Embryonic facial prominence (tissue), 1 donor: Measurements from ENCODE around the gene ZNF236.
"Not testable (repeated sequence)": the region's sequence is repeated elsewhere in the genome, so short reads cannot be mapped to it uniquely, and the experiment has no call there.

Experiments used
- DNase-seq: peaks from one replicate; pipeline ENCODE4 v3.0.0-alpha.2; 2016; ENCODE audit errors: extremely low spot score

The ZNF236 gene

DNA sequence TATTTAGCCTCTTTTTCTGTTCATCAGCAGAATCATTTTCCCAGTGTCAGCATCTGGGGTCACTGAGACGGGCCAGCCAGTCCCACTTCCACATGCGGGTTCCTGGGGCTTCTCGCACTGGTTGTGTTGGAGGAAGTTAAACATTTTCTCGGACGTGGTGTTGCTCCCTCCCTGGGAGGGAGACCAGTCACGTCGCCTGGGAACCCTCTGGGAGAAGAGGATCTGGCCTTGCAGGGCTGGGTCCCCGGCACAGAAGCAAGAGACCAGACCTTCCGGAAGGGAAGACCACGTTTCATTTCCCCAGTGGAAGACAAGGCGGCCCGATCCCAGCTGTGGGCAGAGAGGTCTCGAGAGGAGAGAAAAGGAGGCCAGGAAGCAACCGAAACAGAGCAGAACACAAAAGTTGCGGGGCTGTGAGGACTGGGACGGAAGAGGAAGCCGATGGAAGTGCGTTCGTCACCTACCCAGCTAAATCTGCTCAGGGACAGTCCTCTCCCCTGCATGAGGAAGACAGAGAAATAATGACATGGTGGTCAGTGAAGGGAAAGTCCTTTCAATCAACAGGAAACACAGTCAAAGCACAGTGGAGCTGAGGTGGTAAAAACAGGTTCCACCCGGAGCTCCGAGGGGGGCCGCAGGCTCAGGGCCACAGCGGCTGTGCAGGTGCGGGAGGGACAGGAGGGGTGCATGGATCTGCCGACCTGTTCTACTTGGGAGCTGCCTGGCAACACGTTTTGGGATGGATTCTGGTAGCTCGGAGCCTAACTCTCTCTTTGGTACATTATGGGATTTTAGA, 165.9 kb downstream of the ZNF236 start:
- DNase-seq: no peak

DNA sequence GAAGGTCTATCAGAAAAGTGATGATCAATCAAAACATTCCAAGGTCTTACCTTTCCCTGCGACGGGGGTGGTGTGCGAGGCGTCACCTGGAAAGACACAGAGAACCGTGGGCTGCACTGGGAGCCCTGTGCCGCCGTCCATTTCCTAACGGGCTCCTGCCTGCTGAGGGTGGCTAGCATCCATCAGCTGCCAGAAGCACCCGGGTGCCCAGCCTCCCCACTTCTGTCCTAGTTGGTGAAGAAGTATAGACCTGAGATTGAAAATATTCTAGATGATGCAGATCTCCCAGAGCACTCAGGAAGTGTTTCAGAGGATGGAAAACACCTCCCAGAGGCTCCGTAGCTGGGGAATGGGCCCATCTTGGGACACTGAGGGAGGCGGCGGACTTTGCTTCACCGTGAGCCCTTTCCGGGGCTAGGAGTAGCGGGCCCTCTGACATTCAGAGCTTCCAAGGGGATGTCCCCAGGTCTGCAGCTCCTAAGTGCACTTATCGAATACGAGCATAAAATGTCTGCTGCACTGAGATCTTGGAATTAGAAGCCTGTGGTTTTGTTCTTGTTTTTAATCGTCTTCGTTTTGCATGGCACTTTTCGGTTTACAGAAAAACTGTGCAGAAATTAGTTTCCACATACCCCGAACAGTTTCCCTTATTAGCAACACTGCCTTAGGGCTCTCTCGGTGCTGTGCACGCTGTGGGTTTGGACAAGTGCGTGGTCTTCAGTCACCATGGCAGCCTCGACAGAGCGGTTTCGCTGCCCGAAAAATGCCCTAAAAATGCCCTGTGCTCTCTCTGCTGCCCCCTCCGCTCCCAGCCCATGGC, 166.7 kb downstream of the ZNF236 start:
- DNase-seq: no peak

DNA sequence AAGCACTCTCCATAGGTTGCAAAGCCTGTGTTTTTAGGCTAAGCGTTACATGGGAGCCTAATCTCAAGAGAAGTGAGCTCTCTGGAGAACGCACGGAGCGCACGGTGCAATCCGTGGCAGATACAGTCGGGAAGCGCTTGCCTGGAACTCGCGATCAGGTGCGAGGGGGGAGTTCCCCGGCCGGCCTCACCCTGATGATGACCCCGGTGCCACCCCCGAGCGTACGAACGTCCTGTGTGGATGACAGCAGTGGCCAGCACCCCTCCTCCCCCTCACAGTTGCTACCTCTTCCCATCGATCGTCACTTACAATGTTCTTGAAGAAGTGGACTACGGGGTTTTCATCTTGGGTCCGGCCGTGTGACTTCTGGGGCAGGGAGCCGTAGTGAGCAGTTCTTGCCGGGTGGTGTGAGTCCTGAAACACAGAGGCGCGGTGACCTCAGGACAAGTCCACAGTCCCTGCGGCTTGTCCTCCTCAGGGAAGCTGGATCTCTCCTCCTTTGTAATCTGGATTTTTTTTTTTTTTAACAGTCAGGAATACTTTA, 167.4 kb downstream of the ZNF236 start:
- DNase-seq: no peak

DNA sequence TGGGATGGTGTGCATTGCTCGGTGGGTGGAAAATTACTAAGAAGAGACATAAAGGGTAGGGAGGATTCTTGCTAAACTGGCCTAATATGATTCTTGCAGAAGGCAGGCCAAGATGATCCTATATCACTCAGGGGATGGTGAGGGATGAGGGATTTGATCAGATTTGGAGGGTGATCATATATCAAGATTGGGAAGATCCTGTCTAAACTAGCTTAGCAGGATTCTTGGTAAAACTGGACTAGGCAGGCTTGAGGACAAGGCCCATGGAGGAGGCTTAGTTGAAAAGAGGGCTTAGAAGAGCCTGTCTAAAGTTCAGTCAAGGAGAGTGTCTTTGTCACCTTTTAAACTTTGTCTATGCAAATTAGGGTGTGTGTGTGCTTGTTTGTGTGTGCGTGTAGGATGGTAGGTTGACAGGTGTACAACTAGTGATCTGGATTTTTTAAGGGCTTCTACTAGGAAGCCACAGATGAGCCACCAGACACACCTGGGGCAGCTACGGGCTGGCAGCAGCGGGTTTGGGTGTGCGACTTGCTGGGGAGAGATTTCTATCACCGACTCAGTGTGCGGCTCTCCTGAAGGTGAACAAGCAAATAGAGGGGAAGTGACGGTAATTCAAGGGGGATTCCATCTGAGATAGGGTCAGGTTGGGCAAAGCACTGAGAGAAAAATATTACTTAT, 168.1 kb downstream of the ZNF236 start:
- not testable (repeated sequence) for DNase-seq

DNA sequence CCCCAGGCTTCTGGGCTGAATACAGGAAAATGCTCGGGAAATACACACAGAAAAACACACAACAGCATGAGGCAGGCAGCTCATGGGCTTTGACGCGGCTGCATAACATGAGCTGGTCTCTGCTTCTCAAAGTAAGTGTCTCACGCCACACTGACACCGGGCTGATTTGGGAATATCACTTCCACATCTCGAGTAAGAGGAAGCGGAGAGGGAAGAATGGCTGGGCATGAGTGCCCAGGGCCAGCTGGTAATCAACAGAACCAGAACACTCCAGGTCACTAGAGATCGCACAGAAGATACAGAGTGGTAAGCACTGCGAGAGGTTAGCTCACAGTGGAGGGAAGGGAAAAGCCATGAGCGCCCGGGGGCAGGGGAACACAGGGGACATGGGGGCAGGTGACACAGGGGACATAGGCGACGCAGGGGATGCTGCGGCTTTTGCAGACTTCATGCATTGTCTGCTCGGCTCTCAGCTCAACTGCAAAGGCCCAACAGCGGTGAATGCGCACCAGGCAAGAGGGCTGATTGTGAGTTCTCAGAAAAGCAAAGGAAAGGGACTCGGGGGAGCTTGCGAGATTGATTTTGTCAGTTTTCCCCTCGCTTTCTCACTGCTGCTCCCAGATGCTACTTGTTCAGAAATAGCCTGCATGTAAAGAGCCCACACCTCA, 168.8 kb downstream of the ZNF236 start:
- DNase-seq: no peak

DNA sequence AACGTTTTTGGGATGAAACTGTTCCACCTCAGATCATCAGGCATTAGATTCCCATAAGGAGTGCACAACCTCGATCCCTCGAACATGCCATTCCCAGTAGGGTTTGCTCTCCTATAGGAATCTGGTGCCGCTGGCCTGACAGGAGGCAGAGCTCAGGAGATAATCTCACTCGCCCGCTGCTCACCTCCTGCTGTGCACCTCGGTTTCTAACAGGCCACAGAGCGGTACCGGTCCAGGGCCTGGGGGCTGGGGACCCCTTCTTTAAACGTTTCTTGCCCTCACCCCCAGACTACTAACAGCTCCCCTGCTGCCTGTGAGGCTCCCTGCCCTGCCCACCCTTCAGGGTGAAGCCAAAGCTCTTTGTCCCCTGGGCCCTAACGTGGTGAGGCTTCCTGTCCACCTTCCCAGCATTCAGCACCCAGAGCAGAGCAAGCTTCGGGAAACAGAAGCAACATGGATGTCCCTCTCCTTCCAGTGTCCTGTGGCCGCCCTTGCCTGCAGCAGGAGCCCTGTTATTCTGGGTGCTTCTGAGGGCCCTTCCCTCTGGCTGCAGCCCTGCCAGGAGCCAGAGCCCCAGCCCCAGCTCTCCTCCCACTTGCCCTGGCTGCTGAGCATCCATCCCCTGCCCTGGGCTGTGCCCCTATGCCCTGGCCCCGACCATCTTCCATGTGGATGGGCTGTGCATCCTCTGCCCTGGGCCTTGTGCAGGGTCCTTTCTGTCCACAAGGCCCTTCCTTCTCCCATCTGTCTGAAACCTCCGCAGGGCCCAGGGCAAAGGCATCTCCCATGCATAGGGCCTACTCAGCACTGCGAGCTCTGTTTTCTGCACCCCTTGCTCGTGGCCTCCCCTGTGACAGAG, 170.1 kb downstream of the ZNF236 start:
- DNase-seq: no peak

DNA sequence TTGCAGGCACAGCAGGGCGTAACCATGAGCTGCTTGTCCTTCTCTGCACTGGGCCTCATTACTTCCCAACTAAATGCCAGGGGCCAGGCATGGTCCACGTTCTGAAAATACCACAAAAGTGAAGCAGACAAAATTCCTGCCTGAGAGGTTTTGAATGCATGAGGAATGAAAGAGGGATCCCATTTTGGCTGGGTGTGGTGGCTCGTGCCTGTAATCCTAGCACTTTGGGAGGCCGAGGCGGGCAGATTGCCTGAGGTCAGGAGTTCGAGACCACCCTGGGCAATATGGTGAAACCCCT, 170.7 kb downstream of the ZNF236 start:
- DNase-seq: no peak

DNA sequence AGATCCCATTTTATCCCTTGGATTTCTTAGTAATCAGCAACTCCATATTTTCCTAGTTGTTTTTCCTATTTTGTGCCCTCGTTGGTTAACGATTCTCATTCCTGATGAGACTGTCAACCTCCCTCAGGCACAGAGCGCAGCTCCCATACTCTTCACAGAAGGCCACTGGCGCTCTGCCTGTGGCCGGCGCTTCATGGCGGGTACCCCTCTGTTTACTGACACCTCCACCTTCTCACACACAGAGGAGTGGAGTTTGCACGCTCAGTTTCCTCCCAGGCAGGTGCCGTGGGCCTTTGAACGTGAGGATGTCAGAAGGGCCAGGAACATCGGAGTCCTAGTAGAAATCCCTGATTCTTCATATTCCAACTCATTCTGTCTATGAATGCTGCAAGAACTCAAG, 171.2 kb downstream of the ZNF236 start:
- DNase-seq: no peak

DNA sequence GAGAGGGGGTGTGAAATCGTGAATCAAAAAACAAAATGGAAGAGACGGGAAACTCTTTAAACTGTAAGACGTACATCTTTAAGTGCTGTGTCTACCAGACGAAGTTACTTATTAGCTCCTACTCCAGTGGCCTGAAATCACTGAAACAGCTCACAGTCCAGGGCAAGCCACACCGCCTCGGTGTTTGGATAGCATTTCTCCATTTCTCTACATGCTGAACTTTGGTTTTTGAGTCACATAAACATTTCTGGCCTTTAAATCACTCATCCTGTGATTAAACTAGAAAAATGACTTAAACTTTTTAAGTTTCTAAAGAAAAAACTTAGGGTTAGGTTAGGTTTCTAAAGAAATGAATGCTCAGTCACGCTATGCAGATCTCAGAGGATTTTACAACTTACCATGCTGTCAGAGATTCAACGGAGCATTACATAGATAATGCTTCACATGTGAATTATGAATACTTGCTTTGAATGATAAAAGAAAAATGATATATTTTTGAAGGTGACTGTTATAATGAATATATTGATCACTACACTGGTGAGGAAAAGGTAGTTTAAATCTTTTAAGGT, 171.8 kb downstream of the ZNF236 start:
- DNase-seq: no peak

DNA sequence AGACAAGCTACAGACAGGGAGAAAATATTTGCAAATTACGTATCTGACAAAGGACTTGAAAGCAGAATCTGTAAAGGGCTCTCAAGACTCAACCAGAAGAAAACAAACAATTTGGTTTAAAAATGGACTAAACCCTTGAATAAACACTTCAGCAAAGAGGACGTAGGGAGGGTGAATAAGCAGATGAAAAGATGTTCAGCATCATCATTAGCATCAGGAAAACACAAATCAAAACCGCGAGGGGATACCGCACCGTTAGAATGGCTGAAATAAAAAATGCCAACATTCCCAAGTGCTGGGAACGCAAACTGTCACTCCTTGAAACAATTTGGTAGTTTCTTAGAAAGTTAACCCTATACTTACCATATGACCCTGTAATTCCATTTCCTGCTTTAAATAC, 173.5 kb downstream of the ZNF236 start:
- no peak for DNase-seq

DNA sequence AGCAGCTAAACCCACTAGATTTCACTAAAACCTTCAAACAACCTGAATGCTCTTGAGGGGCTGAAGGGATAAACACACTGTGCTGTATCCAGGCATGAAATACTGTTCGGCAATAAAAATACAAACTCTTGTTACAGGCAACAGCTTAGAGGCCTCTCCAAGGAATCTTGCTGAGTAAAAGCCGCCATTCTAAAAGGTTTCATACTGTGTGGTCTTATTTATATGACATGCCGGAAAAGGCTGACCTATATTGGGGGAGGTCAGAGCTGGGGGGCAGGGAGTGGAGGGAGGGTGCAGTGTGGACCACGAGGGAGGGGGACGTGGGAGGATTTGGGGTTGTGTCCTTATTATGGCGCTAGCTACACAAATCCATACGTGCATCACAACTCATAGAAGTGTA, 174.1 kb downstream of the ZNF236 start:
- DNase-seq: no peak

DNA sequence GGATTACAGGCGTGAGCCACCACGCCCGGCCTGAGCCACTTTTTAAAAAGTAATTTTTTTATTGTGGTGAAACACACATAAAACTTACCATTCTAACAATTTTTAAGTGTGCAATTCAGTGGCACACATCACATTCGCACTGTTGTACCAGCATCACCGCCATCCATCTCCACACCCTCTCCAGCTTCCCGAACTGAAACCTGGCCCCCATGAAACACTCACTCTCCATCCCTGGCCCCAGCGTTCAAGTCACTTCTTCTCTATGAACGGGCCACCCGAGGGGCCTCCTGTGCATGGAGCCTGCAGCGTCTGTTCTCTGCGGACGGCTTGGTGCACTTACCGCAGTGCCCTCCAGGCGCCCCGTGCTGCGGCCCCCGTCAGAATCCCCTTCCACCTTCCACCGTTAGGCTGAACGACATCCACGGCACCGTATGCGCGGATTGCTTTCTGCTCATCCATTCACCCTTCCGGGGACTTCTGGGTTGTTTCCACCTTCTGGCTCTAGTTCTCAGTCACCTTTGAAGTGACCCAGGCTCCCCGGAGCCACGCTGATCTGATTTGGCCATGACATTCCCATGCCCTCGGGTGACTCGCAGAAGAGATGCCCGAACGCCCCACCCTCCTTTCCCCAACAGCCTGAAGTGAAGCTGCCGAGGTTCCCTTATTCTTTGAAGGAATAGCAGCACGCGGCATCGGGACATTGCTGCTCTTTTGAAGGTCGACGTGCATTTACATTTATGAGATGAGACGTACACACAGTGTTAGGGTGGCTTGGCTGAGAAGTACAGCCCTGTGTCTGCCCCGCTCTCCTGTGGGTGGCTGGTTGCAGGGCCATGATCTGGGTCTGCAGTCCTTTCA, 175.8 kb downstream of the ZNF236 start:
- no peak for DNase-seq

DNA sequence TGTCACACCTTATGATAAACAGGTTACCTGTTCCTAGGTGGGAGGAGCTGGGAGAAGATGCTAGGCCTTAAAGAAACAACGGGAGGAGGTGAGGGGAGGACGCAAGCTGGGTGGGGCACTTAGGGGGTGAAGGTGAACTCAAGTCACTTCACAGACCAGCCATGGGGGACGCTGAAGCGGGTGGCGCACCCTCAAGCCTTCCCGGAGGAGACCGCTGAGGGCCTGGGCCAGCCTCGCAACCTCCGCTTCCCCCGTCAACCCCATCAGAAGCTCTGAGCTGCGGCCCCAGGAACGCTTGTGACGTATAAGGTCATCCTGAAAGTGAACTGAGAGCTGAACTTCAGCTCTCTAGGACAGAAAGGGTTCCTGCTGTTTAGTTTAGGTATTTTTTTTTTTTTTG, 176.7 kb downstream of the ZNF236 start:
- DNase-seq: no peak

DNA sequence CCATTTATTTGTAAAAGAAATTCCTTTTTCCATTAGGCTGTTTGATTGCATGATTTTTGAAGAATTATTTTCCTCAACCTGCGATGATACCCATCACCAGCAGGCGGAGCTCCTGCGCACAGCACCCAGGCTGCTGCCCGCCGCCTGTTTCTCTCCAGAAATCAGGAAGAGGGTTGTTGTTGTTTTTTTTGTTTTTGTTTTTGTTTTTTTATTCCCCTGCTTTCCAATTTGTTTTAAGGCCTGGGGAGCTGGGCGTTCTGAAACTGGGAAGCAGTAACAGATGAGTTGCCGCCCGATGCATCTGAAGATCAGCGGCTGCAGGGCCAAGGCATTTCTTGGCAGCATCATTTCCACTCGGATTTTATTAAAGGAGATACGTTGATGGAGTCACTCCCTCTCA, 178.2 kb downstream of the ZNF236 start:
- DNase-seq: peak; percentile 30

DNA sequence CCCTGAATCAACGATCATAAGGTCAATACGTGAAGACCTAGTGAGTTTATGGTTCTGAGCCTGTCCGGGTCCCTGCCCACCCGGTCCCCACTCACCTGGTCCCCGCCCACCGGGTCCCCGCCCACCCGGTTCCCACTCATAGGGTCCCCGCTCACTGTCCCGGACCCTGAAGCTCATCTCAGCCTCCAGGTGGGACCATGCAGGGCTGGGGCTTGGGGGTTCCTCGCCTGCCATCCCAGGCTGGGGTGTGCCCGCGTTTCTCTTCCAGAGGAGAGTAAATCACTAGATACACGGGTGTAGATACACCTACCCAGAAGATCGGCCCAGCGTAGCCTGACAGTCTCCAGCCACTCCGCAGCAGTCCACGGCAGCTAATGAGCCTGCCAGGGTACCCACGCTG, 178.7 kb downstream of the ZNF236 start:
- DNase-seq: no peak

DNA sequence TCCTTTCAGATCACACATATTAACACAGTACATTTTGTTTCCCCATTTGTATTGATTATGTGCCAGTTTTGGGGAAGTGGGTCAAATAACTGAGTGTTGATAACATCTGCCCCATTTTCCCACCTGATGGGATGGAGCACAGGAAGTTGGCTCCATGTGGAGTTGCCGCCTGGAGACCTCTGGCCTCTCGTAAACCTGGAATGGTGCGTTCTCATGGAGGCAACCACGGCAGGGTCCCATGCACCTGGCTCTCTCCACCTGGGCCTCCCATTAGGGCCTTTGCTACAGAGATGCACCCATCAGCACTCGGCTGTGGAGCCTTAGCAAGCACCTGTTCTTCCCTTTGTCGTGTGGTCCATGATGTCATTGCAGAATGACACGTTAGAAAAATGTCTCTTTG, 179.6 kb downstream of the ZNF236 start:
- DNase-seq: no peak

DNA sequence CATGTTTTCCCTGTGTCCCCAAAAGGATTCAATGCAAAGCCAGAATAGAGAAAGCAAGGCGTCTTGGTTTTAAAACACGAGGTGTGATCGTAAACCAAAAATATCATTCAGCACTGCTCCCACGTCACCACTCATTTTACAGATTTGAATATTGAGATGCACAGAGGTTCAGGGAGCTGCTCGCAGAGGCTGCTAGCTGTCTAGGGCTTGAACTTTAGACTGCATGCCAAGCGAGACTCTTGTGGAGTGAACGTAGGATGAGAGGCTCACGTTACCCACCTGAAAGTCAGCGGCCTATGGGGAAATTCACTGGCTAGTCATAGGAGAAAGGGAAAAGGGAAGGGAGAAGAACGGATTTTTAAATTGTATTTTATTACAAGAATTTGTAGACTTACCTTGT, 180.1 kb downstream of the ZNF236 start:
- no peak for DNase-seq

DNA sequence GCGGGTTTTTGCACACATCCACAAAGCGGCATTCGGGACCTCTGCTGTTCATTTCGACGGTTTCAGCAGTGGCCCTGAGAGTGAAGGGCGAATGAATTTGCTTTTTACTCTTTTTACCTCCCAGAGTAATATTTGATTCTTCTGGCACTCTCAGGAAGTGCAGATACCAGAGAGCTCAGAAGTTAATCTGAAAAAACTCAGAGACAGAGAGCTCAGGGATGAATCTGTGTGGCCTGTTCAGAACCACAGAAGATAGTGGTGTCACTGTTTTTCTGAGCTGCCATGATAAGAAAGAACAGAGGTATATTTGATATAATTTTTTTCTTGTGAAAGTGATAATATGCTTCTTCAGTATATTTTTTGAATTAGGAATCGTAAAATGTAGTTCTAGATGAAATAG, 181.0 kb downstream of the ZNF236 start:
- DNase-seq: no peak

DNA sequence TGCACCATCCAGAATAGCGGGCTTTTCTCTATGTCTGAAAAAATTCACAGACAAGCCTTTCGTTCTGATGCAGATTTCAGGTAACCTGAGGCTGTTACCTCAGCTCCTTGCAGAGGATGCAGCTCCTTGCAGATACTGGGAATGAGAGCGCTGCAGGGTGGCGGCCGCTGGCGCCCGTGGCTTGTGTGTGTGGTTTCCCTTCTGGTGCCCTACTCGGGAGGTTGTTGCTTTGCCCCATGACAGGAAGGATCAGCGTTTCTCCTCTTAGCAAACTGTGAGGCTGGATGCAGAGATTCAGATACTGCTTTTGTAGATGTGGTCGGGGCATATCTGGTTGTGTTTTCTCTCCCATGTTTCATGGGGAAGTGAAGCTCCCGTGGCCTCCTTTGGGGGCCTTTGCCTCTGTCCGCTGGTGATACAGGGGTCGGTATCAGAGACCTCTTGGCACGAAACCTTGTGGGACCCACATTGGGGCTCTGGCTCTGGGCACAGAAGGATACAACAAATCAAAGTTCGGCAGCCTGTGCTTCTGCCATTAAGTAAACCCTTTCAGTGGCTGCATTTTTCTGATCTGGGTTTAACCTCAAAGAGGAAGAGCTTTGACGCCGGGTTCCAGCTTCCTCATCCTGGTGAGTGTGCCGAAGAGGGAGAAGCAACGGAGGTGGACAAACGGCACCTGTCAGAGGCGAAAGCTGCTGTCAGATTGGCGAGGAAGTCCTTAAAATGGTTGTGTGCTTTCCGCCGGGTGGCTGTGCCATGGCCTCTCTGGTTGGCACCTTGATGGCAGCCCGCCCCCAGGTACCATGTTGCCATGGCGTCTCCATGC, 182.4 kb downstream of the ZNF236 start:
- no peak for DNase-seq
